EH (cell line): ENCODE measurements around the gene COL6A2.
"Not testable (repeated sequence)": the region's sequence is repeated elsewhere in the genome, so short reads cannot be mapped to it uniquely, and the experiment has no call there.

Source experiments
- DNase-seq: peaks from one replicate; pipeline ENCODE4 v3.0.0-alpha.2; 2015; ENCODE audit warnings: low read depth

The COL6A2 gene

DNA sequence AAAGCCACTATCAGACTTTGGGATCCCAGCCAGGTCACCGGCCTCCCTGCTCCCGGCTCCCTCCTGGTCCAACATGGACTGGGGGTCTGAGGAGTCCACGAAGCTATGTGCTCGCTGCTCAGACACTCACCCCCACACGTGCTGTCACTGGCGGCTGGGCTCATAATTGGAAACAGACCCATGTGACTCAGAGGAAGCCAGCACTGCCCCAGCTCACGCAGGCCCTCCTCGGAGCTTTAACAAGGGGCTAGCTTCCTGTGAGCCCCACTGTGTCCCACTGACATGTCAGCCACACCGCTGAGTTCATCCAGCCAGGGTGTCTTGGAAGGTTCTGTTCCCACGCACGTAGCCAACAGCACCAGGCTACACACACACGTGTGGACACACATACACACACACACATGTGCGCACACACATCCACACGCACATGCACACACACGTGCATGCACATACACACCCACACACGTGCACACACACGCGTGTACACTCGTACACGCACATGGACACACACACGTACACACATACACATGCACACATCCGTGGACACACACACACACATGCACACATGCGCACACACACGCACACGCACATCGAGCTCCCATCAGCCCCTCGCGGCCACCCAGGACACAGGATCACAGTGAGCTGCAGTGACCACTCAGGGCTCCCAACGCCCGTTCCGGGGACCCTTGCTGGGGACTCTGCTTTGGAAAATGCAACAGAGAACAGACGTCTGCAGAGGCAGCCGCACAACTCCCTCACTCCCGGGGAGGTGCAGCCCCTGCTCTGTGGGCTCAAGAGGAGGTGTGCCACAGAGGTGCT, 18.4 kb upstream of the COL6A2 start:
- peak; percentile 98 for DNase-seq

DNA sequence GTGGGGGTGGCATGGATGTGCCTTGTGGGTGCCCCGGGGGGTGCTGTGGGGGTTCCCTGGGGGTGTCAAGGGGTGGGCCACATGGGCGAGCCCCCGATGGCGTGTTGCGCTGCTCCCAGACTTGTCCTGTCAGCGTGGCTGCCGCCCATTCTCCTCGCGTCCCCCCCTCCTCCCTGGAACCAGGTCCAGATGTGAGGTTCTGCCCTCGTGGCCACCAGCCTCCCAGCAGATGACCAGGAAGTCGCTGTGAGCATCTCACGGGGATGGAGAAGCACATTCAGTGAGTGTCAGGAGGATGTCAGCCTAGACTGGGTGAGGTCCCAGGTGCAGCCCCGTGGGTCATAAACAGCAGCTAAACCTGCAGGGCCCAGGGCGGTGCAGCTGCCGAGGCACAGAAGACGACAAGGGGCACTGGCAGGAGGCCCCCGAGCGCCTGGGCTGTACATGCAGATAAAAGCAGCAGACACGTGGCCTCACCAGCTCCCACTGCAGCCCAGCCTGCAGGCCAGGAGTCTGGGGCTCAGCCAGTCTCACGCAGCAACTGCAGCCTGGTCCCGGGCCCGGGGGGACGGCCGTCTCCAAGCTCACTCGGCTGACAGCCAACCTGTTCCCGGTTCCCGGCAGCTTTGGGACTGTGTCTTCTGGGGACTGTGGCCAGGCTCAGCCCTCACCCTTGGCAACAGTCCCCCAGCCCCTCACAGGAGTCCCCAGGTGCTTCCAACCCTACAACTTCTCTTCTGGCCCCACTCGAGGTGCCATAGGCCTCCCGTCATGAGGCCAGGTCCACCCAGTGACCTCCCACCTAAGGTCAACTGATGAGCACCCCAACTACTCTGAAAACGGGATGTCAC, 17.5 kb upstream of the COL6A2 start:
- DNase-seq = peak; percentile 44

DNA sequence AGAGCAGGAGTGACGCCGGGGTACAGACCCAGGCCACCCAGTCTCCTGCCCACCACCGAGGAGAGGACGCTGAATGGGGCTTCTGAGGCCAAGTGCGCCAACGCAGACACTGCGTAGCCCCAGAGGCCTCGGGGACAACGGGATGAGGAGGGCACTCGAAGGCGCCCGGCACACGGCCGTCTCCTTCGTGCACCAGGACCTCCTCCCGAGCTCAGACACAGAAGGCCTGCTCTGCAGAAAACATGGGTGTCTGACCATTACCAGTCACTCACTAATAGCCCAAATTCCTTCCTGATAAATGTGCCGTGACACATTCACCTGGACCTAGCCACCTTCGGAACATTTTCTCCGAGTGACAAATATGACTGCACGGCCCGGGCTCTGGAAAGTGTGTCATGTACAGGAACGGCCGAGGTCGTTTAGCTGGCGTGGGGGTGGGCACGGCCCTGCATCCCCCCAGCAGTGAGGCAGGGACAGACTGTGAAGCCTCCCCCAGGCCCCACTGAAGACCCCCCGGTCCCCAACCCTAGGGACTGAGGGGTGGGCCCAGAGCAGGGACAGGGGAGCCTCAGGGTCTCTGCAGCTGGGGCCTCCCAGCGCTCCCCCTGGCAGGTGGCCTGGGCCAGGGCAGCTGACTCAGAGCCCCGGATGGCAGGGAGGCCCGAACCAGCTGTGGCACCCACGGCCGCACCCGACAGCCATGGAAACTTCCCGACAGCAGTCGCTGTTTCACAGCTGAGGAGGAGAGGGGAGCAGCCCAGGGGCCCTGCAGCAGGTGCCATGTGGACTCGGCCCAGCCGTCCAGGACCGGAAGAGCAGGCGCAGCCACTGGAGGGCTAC, 16.7 kb upstream of the COL6A2 start:
- peak; percentile 44 for DNase-seq

DNA sequence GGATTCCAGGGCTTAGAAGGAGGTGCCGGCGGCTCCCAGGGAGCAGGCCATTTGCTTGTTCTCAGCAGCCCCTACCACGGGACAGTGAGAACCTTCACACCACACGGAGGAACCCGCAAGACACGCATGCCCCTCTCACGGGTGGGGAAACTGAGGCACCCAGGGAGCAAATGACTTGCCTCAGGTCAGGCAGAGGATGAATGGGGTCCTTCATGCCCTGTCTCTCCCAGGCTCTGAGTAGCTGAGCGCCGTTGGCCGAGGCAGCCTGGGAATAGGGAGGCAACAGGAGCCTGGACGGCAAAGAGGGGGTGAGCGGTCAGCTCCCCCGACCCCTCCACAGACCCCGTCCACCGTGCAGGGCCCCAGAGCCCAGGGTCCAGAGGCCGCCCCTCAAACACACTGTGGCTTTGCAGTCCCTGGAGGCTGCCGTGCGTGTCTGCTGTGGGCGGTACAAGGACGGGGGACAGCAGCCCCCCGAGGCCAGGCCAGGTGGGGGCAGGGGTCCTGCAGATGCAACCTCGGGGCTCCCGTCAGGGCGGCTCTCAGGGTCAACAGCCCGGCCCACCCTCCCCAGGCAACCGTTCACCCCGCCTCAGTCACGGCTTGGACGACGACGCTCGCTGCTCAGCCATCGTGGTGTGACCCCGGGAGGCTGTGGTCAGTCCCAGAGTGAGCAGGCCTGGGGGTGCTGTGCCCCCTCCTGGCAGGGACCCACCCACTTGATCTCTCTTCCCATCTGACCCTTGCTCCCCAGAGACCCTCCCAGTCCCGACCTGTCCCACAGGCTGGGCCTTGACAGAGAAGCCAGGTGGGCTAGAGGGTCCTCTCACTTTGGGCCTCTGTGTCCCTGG, 15.8 kb upstream of the COL6A2 start:
- DNase-seq = no peak

DNA sequence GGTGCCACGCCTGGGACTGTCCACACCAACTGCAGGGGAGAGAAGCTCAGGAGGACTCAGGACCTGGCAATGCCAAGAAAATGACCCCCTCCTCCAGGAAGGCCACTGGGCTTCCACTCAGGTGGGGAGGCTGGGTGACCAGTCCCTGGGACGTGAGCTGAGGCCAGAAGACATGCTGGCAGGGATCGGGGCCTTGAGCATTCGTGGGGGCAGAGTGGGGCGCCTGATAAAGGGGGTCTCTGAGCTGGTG, 15.3 kb upstream of the COL6A2 start:
- DNase-seq = no peak

DNA sequence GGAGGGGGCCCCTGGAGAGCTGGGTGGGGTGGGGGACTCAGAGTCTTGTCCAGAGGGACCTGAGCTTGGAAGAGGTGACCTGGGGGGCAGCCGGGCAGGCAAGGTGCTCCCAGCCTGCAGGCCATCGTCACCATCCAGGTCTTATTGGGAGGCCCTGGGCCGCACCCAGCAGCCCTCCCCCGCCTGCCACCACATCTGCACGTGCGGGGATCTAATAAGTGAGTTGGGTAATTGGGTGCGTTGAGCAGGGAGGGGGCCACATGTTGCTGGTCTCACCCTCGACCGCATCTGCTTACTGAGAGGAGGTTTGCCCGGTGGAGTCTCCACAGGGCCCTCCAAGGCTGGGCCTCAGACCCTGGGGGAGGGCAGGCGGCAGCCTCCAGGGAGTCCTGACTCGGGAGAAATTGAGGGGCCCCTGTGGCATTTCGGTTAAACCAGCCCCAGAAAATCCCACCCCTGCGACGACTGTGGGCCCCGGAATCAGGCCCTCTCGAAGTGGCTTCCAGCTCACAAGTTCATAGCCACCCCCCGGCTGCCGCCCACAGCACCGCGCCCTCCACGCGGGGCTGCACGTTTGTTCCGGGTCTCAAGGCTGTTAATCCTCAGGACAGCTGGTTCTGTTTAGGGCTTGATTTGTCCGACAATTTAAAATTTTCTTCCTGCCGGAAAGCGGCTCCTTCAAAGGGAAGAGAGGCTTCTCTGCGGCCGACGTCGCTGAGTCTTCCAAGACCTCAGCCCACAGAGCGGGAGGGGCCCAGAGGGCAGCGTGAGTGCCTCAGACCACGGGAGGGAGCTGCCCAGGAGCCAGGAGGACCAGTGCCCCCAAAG, 14.7 kb upstream of the COL6A2 start:
- peak; percentile 49 for DNase-seq

DNA sequence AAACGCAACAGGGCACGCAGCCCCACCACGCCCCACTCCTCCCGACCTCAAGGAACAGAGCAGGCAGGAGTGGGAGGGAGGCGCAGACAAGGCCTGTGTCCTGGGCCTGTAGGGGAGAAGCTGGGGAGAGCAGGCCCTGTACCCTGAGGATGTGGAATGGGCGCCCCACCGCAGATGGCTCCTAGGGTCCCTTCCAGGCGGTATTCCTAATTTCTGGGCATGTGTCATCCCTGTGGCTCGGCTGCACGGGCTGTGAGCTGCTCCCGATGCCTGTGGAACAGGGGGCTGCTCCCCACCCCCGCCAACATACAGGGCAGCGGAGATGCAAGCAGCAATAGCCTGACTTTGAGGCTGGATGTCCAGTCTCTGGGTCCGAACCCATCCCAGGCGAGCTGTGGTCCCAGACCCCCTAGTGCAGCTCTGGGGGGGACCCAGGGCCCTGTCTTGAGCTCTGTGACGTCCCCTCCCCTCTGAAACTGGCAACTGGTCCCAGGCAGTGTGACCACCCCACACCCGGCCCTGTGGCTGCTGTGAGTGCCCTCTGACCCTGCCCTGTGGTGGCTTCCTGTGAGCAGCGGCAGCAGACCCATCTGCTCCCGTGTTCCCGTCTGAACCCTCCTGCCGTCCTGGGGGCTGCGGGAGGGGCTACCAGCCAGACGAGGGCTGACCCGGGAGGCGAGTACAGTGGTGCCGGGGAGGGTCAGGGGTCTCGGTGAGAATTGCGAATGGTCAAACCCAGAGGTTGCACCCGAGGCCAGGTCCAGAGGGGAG, 13.9 kb upstream of the COL6A2 start:
- DNase-seq = no peak

DNA sequence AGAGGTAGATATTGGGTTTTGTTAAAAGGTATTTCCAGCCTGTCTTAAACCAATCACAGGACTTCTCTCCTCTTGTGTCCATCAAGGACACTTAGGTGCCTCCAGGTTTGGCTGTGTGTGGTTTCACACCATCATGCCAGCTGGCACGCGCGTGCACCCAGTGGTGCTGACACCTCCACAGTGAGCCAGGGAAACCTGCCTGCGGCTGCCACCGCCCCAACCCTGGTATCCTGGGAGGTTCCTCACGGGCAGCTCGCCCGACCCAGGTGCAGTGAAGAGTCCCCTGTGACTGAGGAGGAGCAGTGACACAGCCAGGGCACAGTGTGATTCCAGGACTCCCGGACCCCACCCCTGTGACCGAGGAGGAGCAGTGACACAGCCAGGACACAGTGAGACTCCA, 13.2 kb upstream of the COL6A2 start:
- no peak for DNase-seq

DNA sequence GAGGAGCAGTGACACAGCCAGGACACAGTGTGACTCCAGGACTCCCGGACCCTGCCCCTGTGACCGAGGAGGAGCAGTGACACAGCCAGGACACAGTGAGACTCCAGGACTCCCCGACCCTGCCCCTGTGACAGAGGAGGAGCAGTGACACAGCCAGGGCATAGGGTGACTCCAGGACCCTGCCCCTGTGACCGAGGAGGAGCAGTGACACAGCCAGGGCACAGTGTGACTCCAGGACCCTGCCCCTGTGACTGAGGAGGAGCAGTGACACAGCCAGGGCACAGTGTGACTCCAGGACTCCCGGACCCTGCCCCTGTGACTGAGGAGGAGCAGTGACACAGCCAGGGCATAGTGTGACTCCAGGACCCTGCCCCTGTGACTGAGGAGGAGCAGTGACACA, 12.7 kb upstream of the COL6A2 start:
- not testable (repeated sequence) for DNase-seq

DNA sequence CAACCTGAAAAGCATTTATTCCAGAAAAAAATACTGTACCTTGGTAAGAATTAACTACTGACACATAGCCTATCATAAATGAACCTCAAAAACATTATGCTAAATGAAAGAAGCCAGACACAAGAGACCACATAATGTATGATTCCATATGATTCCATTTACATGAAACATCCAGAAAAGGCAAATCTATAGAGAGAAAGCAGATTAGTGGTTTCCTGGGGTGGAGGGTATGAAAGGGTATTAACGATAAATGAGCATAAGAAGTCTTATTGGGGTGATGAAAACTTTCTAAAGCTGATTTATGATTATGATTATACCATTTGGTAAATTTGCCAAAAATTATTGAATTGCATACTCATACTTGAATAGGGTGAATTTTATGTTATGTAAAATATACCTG, 10.3 kb upstream of the COL6A2 start:
- no peak for DNase-seq

DNA sequence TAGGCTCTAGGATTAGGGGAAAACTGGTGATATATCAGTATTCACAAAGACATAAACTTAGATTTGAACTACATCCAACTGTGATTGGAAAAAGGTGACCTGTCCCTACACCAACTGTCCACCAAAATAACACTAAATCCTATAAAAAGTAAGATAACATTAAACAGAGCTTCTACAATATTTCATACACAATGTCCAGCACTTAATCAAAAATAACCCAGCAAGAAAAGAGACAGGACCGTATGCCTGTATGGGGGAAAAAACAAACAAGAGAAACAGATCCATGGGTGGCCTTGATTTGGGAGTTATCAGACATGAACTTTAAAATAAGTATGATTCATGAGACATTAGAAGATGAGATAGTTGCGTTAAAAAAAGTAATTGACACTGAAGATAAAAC, 9.7 kb upstream of the COL6A2 start:
- DNase-seq = no peak

DNA sequence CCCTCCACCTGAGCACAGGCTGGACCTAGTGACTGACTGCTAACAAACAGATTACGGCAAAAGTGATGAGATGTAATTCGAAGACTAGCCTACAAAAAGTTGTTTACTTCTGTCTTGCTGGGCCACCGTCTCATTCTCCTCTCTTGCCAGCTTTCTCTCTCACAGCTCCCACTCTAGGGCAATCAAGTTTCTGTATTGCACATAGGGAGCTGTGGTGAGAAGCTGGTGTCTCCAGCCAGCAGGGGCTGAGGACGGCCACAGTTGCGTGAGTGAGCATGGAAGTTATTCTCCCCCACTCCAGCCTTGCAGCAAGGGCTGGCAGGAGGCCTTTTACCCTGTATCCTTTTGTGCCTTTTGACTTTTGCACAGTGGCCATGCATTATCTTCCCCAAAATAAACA, 8.6 kb upstream of the COL6A2 start:
- no peak for DNase-seq

DNA sequence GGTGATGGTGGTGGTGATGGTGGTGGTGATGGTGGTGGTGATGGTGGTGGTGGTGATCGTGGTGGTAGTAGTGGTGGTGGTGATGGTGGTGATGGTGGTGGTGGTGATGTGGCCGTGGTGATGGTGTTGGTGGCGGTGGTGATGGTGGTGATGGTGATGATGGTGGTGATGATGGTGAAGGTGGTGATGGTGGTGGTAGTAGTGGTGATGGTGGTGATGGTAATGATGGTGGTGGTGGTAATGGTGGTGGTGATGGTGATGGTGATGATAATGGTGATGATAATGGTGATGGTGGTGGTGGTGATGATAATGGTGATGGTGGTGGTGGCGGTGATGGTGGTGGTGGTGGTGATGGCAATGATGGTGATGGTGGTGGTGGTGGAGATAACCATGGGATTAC, 6.8 kb upstream of the COL6A2 start:
- no peak for DNase-seq

DNA sequence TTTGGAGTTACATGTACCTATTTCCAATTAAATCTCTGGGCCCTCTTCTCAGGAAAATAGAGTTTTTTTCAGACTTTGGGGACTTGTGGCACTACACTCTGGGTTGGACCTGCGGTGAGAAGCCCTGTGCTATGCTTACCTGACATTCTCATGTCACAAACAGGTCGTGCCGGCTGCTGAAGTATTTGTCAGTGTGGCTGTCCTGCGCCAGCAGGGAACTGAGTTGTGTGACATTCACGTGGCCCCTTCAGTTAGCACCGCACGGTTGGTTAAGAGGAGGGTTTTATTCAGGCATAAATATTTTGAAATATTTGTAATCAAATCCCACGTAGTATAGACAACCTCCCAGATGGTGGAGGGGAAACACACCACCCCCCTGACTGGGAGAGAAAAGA, 6.3 kb upstream of the COL6A2 start:
- DNase-seq = no peak

DNA sequence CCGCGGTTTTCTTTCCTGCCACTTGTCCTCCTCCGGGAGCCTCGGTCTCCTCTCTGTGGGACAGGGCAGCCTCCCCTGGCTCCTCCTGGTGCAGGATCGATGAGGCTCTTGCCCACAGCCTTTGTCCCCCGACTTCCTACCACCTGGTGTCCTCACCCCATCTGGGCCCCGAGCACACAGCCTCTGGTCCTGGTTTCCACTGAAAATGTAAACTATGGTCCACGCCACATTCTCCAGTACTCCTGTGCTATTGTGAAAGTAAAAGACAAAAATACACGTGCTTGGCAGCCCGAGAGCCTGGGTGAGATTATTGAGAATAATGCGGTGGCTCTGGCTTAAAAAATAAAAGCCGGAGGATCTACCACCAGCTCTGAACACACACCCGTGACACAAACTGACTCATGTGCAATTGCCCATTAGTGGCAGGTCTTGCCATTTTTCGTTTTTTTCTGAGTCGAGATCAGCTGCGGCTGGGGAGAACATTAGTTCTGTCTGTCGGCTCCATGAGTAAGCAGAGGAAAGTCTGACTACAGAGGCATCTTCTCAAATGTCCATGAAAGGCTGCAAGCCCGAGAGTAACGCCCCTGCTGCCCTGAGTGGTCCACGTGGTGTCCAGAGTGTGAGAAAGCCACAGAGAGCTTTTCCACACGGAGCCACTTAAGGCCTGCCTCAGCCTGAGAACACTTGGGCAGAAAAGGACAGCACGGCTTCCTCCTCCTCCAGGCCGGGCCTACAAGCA, 5.7 kb upstream of the COL6A2 start:
- DNase-seq = peak; percentile 99

DNA sequence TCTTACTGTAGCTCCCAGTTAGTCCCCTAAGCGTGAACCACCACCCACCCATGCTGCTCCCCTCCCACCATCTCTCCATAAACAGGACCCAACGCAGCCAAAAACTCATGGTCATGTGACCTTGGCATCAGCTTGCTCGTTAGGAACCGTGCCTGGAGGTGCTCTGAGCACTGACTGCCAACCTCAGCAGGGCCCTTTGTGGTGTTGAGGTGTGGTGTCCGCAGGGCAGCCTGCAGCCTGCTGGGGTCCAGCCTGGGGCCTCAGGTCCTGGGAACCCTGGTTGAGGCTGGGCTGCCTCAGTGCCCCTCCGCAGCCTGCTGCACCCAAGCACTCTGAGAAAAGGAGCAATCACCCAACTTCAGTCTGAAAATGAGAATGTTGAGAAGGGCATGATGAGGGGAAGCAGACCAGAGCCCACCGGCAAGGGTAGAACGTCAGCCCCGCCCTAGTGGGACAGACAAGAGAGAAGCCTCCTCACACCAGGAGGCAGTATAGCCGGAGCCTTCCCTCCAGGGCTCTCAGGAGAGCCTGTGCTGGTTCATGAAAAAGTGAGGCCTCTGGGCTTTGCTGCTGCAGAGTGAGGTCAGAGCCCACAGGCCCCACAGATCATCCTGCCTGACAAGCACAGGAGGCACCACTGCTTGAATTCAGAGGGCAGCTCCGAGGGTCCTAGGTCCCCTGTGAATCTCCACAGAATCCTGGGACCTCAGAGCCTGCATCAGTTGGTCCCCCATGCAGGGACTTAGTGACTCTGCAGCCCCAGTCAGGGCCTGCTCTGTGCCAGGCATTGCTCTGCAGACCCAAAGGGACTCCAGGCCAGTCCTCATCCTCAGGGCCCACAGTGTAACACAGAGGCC, 4.9 kb upstream of the COL6A2 start:
- DNase-seq = peak; percentile 46

DNA sequence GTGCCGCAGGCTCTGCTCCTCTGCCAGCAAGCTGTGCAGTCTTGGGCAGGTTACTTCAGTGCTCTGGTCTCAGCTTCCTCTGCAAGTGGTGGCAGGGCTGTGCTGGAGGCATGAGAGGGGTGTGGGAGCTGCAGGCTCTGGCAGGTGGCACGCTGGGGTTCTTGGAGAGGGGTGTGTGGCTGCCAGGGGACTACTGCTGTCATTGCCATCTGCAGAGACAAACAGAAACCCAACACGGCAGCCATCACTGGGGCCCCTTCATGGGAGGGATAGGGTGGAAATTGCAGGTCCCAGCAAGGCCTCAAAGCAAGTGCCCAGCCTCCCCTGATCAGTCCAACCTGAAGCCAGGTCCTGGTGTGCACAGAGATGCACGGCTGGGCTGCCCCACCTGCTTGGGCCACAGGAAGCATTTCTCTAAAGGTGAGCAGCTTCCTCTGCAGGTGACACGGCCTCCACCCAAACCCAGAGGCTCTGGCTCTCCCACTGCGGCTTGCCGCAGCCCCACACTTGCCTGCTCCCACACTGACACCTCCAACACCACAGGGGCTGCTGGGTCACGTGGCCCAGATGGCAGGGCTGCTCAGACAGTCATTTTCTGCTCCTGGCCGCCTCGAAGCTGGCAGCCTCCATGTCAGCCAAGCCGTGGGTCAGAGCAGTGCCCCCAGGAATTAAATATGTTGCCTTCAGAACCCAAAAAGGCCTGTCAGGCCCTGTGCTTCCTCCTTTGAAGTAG, 4.1 kb upstream of the COL6A2 start:
- DNase-seq = no peak
